H9 (cell line): ENCODE measurements around the gene C18orf63. TPM values are rescaled to one million over a fixed set of nuclear protein-coding genes. Genes with fewer than 3 reads are reported as not detected.

ENCODE experiments used
- DNase-seq: peaks from one replicate; pipeline ENCODE4 v3.0.0-alpha.2; 2017
- H2AFZ ChIP-seq: one replicate; pipeline ENCODE4 v1.6.1; 2013; ENCODE audit warnings: mild to moderate bottlenecking, low read length, control low read depth, moderate library complexity
- H2AK5ac ChIP-seq: 2 replicates; pipeline ENCODE4 v1.6.1; 2013; ENCODE audit warnings: low read length, control low read depth, mixed read lengths; ENCODE audit not compliant: insufficient read length
- H2BK120ac ChIP-seq: one replicate; pipeline ENCODE4 v1.6.1; 2013; ENCODE audit warnings: low read depth, mild to moderate bottlenecking, low read length, control low read depth, inconsistent platforms; ENCODE audit not compliant: poor library complexity, severe bottlenecking
- H2BK12ac ChIP-seq: 2 replicates; pipeline ENCODE4 v1.6.1; 2013; ENCODE audit warnings: low read length, control low read depth, mixed read lengths, low read depth; ENCODE audit not compliant: insufficient read length
- H2BK15ac ChIP-seq: 2 replicates; pipeline ENCODE4 v1.6.1; 2013; ENCODE audit warnings: low read depth, low read length, control low read depth
- H2BK20ac ChIP-seq: one replicate; pipeline ENCODE4 v1.6.1; 2013; ENCODE audit warnings: low read depth, mild to moderate bottlenecking, low read length, control low read depth, inconsistent platforms; ENCODE audit not compliant: poor library complexity, severe bottlenecking
- H2BK5ac ChIP-seq: 2 replicates; pipeline ENCODE4 v1.6.1; 2013; ENCODE audit warnings: low read length, control low read depth, mixed read lengths; ENCODE audit not compliant: insufficient read length
- H3K14ac ChIP-seq: 2 replicates; pipeline ENCODE4 v1.6.1; 2013; ENCODE audit warnings: low read length, control low read depth; ENCODE audit not compliant: insufficient read depth
- H3K18ac ChIP-seq: 2 replicates; pipeline ENCODE4 v1.6.1; 2013; ENCODE audit warnings: low read depth, mild to moderate bottlenecking, mixed read lengths, low read length, control low read depth; ENCODE audit not compliant: insufficient read length
- H3K23ac ChIP-seq: 2 replicates; pipeline ENCODE4 v1.6.1; 2013; ENCODE audit warnings: low read length, control low read depth, mixed read lengths, low read depth; ENCODE audit not compliant: insufficient read length
- H3K23me2 ChIP-seq: 2 replicates; pipeline ENCODE4 v1.6.1; 2013; ENCODE audit warnings: low read depth, mild to moderate bottlenecking, mixed read lengths, low read length, control low read depth; ENCODE audit not compliant: insufficient read length, poor library complexity, severe bottlenecking
- H3K27ac ChIP-seq: 2 replicates; pipeline ENCODE4 v1.5.1; 2013; ENCODE audit warnings: low read length, control low read depth, mixed read lengths, low read depth; ENCODE audit not compliant: insufficient read length
- H3K27me3 ChIP-seq: 2 replicates; pipeline ENCODE4 v1.6.1; 2013; ENCODE audit warnings: low read length, control low read depth, inconsistent platforms; ENCODE audit not compliant: insufficient read depth
- H3K4ac ChIP-seq: 2 replicates; pipeline ENCODE4 v1.6.1; 2013; ENCODE audit warnings: low read depth, mild to moderate bottlenecking, control low read depth, inconsistent platforms, low read length, moderate library complexity
- H3K4me1 ChIP-seq: 2 replicates; pipeline ENCODE4 v1.6.1; 2013; ENCODE audit warnings: low read length, control low read depth, inconsistent platforms; ENCODE audit not compliant: insufficient read depth
- H3K4me2 ChIP-seq: 2 replicates; pipeline ENCODE4 v1.6.1; 2013; ENCODE audit warnings: low read length, control low read depth, mixed read lengths; ENCODE audit not compliant: insufficient read length, insufficient read depth
- H3K56ac ChIP-seq: 2 replicates; pipeline ENCODE4 v1.6.1; 2013; ENCODE audit warnings: low read depth, mild to moderate bottlenecking, mixed read lengths, low read length, control low read depth; ENCODE audit not compliant: insufficient read length
- H3K79me1 ChIP-seq: 2 replicates; pipeline ENCODE4 v1.6.1; 2013; ENCODE audit warnings: low read depth, mild to moderate bottlenecking, moderate library complexity, low read length, control low read depth, inconsistent platforms; ENCODE audit not compliant: insufficient read depth, poor library complexity, severe bottlenecking
- H3K79me2 ChIP-seq: 2 replicates; pipeline ENCODE4 v1.6.1; 2013; ENCODE audit warnings: low read length, control low read depth, inconsistent platforms; ENCODE audit not compliant: insufficient read depth
- H3K9ac ChIP-seq: 2 replicates; pipeline ENCODE4 v1.6.1; 2013; ENCODE audit warnings: low read length, control low read depth, mixed read lengths; ENCODE audit not compliant: insufficient read length; ENCODE audit errors: extremely low read depth
- H3K9me3 ChIP-seq: one replicate; pipeline ENCODE4 v1.6.1; 2013; ENCODE audit warnings: low read depth, low read length, inconsistent platforms; ENCODE audit not compliant: control insufficient read depth
- H3T11ph ChIP-seq: one replicate; pipeline ENCODE4 v1.6.1; 2013; ENCODE audit warnings: mild to moderate bottlenecking, low read length, control low read depth, inconsistent platforms
- H4K20me1 ChIP-seq: one replicate; pipeline ENCODE4 v1.6.1; 2013; ENCODE audit not compliant: control insufficient read depth, insufficient read length, insufficient read depth
- H4K5ac ChIP-seq: 2 replicates; pipeline ENCODE4 v1.6.1; 2013; ENCODE audit warnings: low read depth, mild to moderate bottlenecking, mixed read lengths, low read length, control low read depth; ENCODE audit not compliant: insufficient read length
- H4K8ac ChIP-seq: replicated peaks from 2 replicates; pipeline ENCODE4 v1.6.1; 2013; ENCODE audit warnings: low read length, control low read depth, mixed read lengths, low read depth; ENCODE audit not compliant: insufficient read length
- H4K91ac ChIP-seq: 2 replicates; pipeline ENCODE4 v1.6.1; 2013; ENCODE audit warnings: low read depth, mild to moderate bottlenecking, moderate library complexity, mixed read lengths, low read length, control low read depth; ENCODE audit not compliant: insufficient read length
- H3K27ac Mint-ChIP-seq, 3 experiments: 2 replicates in 2 of 3; 3 replicates in 1 of 3; pipeline ENCODE4 v1.8.0; 2020 to 2021; ENCODE audit warnings: mixed read lengths in 3 of 3, mild to moderate bottlenecking in 1 of 3, moderate library complexity in 1 of 3
- H3K27me3 Mint-ChIP-seq: 2 replicates; pipeline ENCODE4 v1.8.0; 2021; ENCODE audit warnings: low read depth, mild to moderate bottlenecking, moderate library complexity, mixed read lengths
- H3K36me3 Mint-ChIP-seq, 3 experiments: 2 replicates in 2 of 3; 3 replicates in 1 of 3; pipeline ENCODE4 v1.8.0; 2020 to 2021; ENCODE audit warnings: low read depth in 3 of 3, mixed read lengths in 3 of 3; ENCODE audit not compliant: insufficient read depth in 1 of 3
- H3K4me1 Mint-ChIP-seq, 2 experiments: 2 replicates each; pipeline ENCODE4 v1.8.0; 2020; ENCODE audit warnings: mixed read lengths in 2 of 2
- H3K4me3 Mint-ChIP-seq, 2 experiments: 2 replicates in 1 of 2; 3 replicates in 1 of 2; pipeline ENCODE4 v1.8.0; 2020 to 2021; ENCODE audit warnings: mild to moderate bottlenecking in 2 of 2, mixed read lengths in 2 of 2, moderate library complexity in 1 of 2
- H3K9me3 Mint-ChIP-seq, 2 experiments: 2 replicates in 1 of 2; 3 replicates in 1 of 2; pipeline ENCODE4 v1.8.0; 2020; ENCODE audit warnings: mild to moderate bottlenecking in 2 of 2, mixed read lengths in 2 of 2, moderate library complexity in 1 of 2
- CTCF ChIP-seq: fragments of 200-600 bp; sonication (generic); conservative IDR thresholded peaks from 3 replicates; pipeline ENCODE4 v1.8.0; 2021; ENCODE audit warnings: antibody characterized with exemption, mild to moderate bottlenecking
- WGBS: extraction: QIAGEN DNeasy Blood & Tissue Kit; methylation state at CpG from one replicate; pipeline ENCODE4 v1.1.7; 2013; ENCODE audit warnings: missing lambda C conversion rate, low lambda C conversion rate, mixed read lengths; ENCODE audit not compliant: insufficient read length; ENCODE audit errors: extremely low coverage; 5-methylcytosine and 5-hydroxymethylcytosine counted together
- total RNA-seq: library from RNA; stranded (reverse); gene quantifications from 2 replicates; pipeline ENCODE4 v1.2.1, GENCODE V29; 2021

Gene C18orf63
- total RNA-seq, 1 experiment from 2014 or later = not detected

- no peak overlapping the region for H3K23ac ChIP-seq
- no peak overlapping the region for H3K18ac ChIP-seq
- no peak overlapping the region for H2BK15ac ChIP-seq
- no peaks in the 10 kb centered on the region for H3K4me1 ChIP-seq
- H3K4me2 ChIP-seq = no peak overlapping the region
- no peaks in the 10 kb centered on the region for H3K79me1 ChIP-seq
- H2BK20ac ChIP-seq = no peak overlapping the region
- H3T11ph ChIP-seq = no peak overlapping the region
- Mint-ChIP-seq H3K4me3 (no peak overlapping the region), H3K36me3 (peaks cover 4 to 14% (median 9%) of the 10 kb centered on the region in 3 experiments), H3K27me3 (peaks cover 3% of the 10 kb centered on the region; the same call in 1 of the 2 replicates), H3K9me3 (peaks cover 16 to 20% of the 10 kb centered on the region in 2 experiments), H3K27ac (no peak overlapping the region), H3K4me1 (peaks cover 0 to 3% of the 10 kb centered on the region in 2 experiments; a peak in 3 of 4 replicates)
- H3K79me2 ChIP-seq = no peaks in the 10 kb centered on the region
- no peak overlapping the region for H3K56ac ChIP-seq
- no peak overlapping the region for H2BK5ac ChIP-seq
- H3K4ac ChIP-seq = no peak overlapping the region
- DNase-seq = no peak
- peaks cover 7% of the 10 kb centered on the region for H3K9me3 ChIP-seq
- H2BK120ac ChIP-seq = no peak overlapping the region
- no peak overlapping the region for H2BK12ac ChIP-seq
- H2AFZ ChIP-seq = no peak overlapping the region
- H4K20me1 ChIP-seq = no peaks in the 10 kb centered on the region
- no peak overlapping the region for H4K5ac ChIP-seq
- H3K9ac ChIP-seq = no peak overlapping the region
- no peak overlapping the region for H3K27ac ChIP-seq
- no peak overlapping the region for H4K8ac ChIP-seq
- WGBS = no CpG with 5 or more reads among the region's 6 CpGs
- H2AK5ac ChIP-seq = no peak overlapping the region
- no peak for TF ChIP-seq CTCF
- H3K23me2 ChIP-seq = no peaks in the 10 kb centered on the region
- H4K91ac ChIP-seq = no peak overlapping the region
- H3K27me3 ChIP-seq = no peaks in the 10 kb centered on the region
- H3K14ac ChIP-seq = no peak overlapping the region
These were observed 60.4 kb downstream of the C18orf63 start for GRCh38 chr18:74375999-74376398.
